GM12878 (cell line): ENCODE results near the gene CA5A. TPM values are rescaled to one million over a fixed set of nuclear protein-coding genes. Genes with fewer than 3 reads are reported as not detected.
"Not testable (repeated sequence)": the region's sequence is repeated elsewhere in the genome, so short reads cannot be mapped to it uniquely, and the experiment has no call there.

Source experiments
- ATAC-seq: fragments of 200-7000 bp; cut with Tn5 transposase; 3 replicates; pipeline ENCODE4 v1.9.1; 2020; ENCODE audit warnings: mild to moderate bottlenecking, moderate library complexity
- BruUV-seq: library from RNA; stranded (reverse); fragments of 400-500 nt; replicated peaks from 2 replicates; lab custom pipeline; 2021; lab: Mats Ljungman, UMichigan
- CTCF ChIA-PET: fragments of 300-600 bp; sonication (Branson Sonifier 250); formaldehyde crosslinking; extraction: SDS; loops from one replicate; lab custom pipeline; 2021; ENCODE audit warnings: inconsistent platforms; lab: Yijun Ruan, JAX
- POLR2A ChIA-PET: fragments of 350-600 bp; formaldehyde crosslinking; extraction: SDS; loops from one replicate; lab custom pipeline; 2021; ENCODE audit warnings: inconsistent platforms; lab: Charles Lee
- RAD21 ChIA-PET: fragments of 300-600 bp; sonication (Branson Sonifier 250); formaldehyde crosslinking; loops from one replicate; lab custom pipeline; 2023; ENCODE audit warnings: antibody characterized with exemption; ENCODE audit not compliant: unreplicated experiment; lab: Charles Lee
- SMC1A ChIA-PET: fragments of 300-600 bp; sonication (Branson Sonifier 250); formaldehyde crosslinking; loops from one replicate; lab custom pipeline; 2023; ENCODE audit not compliant: unreplicated experiment, uncharacterized antibody; lab: Charles Lee
- DNase-seq: peaks from one replicate; pipeline ENCODE4 v3.0.0-alpha.2; 2011; ENCODE audit warnings: low read depth, low spot score
- FAIRE-seq: peaks from 3 replicates; lab custom pipeline; 2011; peaks lifted over from hg19 to GRCh38; lab: Jason Lieb, UNC
- H2AFZ ChIP-seq: 2 replicates; pipeline ENCODE4 v1.6.0; 2011; ENCODE audit warnings: low read depth, low read length, control low read depth; ENCODE audit not compliant: control insufficient read depth
- H3K27ac ChIP-seq: 2 replicates; pipeline ENCODE4 v1.5.1; 2011; ENCODE audit warnings: control low read depth; ENCODE audit not compliant: control insufficient read depth, insufficient read depth
- H3K27me3 ChIP-seq, 2 experiments: replicated peaks in 1 of 2; 2 replicates each; pipeline versions ENCODE4 v1.6.0 to v1.6.1; 2011; ENCODE audit warnings: low read length in 1 of 2; ENCODE audit not compliant: control insufficient read depth in 2 of 2, insufficient read depth in 2 of 2
- H3K36me3 ChIP-seq, 2 experiments: 2 replicates each; pipeline ENCODE4 v1.5.1; 2011; ENCODE audit warnings: low read length in 1 of 2; ENCODE audit not compliant: control insufficient read depth in 2 of 2, insufficient read depth in 2 of 2
- H3K4me1 ChIP-seq: 2 replicates; pipeline ENCODE4 v1.6.1; 2011; ENCODE audit warnings: mild to moderate bottlenecking, low read length, moderate library complexity, mixed read lengths; ENCODE audit not compliant: control insufficient read depth, insufficient read depth
- H3K4me2 ChIP-seq: 2 replicates; pipeline ENCODE4 v1.6.0; 2011; ENCODE audit warnings: control low read depth; ENCODE audit not compliant: control insufficient read depth, insufficient read depth
- H3K4me3 ChIP-seq: fragments of 200-600 bp; sonication (generic); 2 replicates; pipeline ENCODE4 v1.5.1; 2016
- H3K79me2 ChIP-seq: 2 replicates; pipeline ENCODE4 v1.6.0; 2011; ENCODE audit warnings: low read length; ENCODE audit not compliant: control insufficient read depth, insufficient read depth
- H3K9ac ChIP-seq: 2 replicates; pipeline ENCODE4 v1.8.0; 2011; ENCODE audit warnings: low read length, control low read depth, mixed read lengths; ENCODE audit not compliant: control insufficient read depth, insufficient read depth
- H3K9me3 ChIP-seq: replicated peaks from 3 replicates; pipeline ENCODE4 v1.5.1; 2011; ENCODE audit warnings: mild to moderate bottlenecking, low read length; ENCODE audit not compliant: control insufficient read depth, insufficient read depth
- H4K20me1 ChIP-seq: 2 replicates; pipeline ENCODE4 v1.6.0; 2011; ENCODE audit not compliant: control insufficient read depth, insufficient read depth
- ETV6 ChIP-seq, 2 experiments: fragments of 450-650 bp in 1 of 2; IDR thresholded peaks in 1 of 2; conservative IDR thresholded peaks in 1 of 2; 2 replicates each; pipeline ENCODE4 v1.6.1; 2014; ENCODE audit warnings: antibody characterized with exemption in 1 of 2, borderline replicate concordance in 1 of 2, low read depth in 1 of 2, mild to moderate bottlenecking in 1 of 2, moderate library complexity in 1 of 2
- HDAC2 ChIP-seq: fragments of 200-600 bp; sonication (generic); IDR thresholded peaks from 2 replicates; pipeline ENCODE4 v1.6.1; 2017
- POLR2A ChIP-seq: IDR thresholded peaks from 2 replicates; pipeline ENCODE4 v1.6.1; 2011; ENCODE audit warnings: low read depth, mild to moderate bottlenecking, low read length
- ZNF217 ChIP-seq: fragments of 450-650 bp; IDR thresholded peaks from 2 replicates; pipeline ENCODE4 v1.6.1; 2017; ENCODE audit warnings: antibody characterized with exemption, mild to moderate bottlenecking
- ZSCAN29 ChIP-seq: fragments of 450-650 bp; IDR thresholded peaks from 2 replicates; pipeline ENCODE4 v1.6.1; 2017; ENCODE audit warnings: mild to moderate bottlenecking, moderate library complexity
- WGBS: methylation state at CpG from one replicate; pipeline ENCODE4 v1.1.6; 2016; ENCODE audit warnings: low lambda C conversion rate; ENCODE audit not compliant: insufficient replicate concordance, insufficient coverage; ENCODE audit errors: missing lambda C conversion rate; 5-methylcytosine and 5-hydroxymethylcytosine counted together
- in situ Hi-C: fragments of 300-500 bp; cut with MboI; formaldehyde crosslinking; loops from 9 replicates; pipeline ENCODE4 v1.14.3; 2018; ENCODE audit warnings: mixed read lengths
- intact Hi-C: fragments of 100-400 bp; cut with micrococcal nuclease; formaldehyde crosslinking; loops from one replicate; pipeline ENCODE4 v1.14.2; 2022; ENCODE audit not compliant: unreplicated experiment
- polyA plus RNA-seq, 11 experiments: library from polyadenylated mRNA; depleted of rRNA in 4 of 11; unstranded in 6 of 11; stranded (reverse) in 5 of 11; fragments of >200 nt; fragmentation: Nextera tagmentation in 4 of 11; fragmentation: Illumina TruSeq in 1 of 11; extraction: Ambion mirVana in 4 of 11; extraction: Trizol in 1 of 11; gene quantifications; 1 replicate in 1 of 11; 2 replicates in 10 of 11; pipeline versions ENCODE4 v1.2.1 to v1.2.3, GENCODE V29; 2011 to 2016; ENCODE audit warnings: inconsistent platforms in 2 of 11, missing spikeins in 2 of 11, low read depth in 1 of 11
- total RNA-seq, 4 experiments: library from RNA; depleted of rRNA in 3 of 4; stranded (reverse); fragments of >200 nt in 3 of 4; fragmentation: Illumina TruSeq in 1 of 4; extraction: Trizol in 1 of 4; gene quantifications; 2 replicates each; pipeline versions ENCODE4 v1.2.1 to v1.2.3, GENCODE V29; 2013 to 2021

The CA5A gene
- total and polyA plus RNA-seq, 10 of the 15 experiments (the other 5 are each of a cell fraction or from before 2014, with no cell fraction given), result not detected

DNA sequence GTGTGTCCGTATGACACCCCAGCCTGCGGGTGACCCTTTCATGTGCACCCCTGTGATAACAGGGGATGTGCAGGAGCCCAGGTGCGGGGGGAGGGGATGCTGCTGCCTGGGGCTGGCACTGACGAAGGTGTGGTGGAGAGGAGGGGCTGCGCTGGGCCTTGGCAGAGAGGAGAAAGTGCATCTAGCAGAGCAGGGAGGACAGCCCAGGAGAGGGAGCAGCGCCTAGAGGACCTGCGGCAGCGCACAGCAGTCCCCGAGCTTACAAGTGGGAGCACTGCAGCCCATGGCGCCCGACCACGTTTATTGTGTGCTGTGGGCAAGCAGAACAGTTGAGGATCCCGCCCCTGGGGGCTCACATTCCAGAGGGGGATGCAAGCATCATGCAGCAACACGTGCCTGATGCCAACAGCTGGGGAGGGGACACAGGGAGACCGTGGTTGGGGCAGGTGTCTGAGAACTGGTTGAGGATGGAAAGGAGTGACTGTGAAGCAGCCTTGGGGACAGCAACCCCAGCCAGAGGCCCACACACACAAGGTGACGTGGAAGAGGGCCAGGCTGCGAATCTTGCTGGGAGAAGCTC is 56.1 kb downstream of the CA5A start:
- no peaks in the 10 kb centered on the region for H4K20me1 ChIP-seq
- H3K4me3 ChIP-seq, result no peak overlapping the region
- ChIA-PET CTCF (no interaction called here), SMC1A (no interaction called here), RAD21 (no interaction called here), POLR2A (no interaction called here)
- no peak overlapping the region for H3K27ac ChIP-seq
- H3K9me3 ChIP-seq, result no peaks in the 10 kb centered on the region; the same call in 2 of the 3 replicates
- no TSS peak for BruUV-seq
- H3K79me2 ChIP-seq, result no peaks in the 10 kb centered on the region
- DNase-seq (no peak), FAIRE-seq (no peak)
- no peaks in the 10 kb centered on the region for H3K36me3 ChIP-seq
- H3K27me3 ChIP-seq, result no peaks in the 10 kb centered on the region; a peak in 1 of 4 replicates
- H3K4me1 ChIP-seq, result no peaks in the 10 kb centered on the region; the same call in 1 of the 2 replicates
- no peak overlapping the region for H3K4me2 ChIP-seq
- H3K9ac ChIP-seq, result no peak overlapping the region
- in situ Hi-C loops (no loop called here), intact Hi-C loops (no loop called here)
- no peak overlapping the region for H2AFZ ChIP-seq
- no peak for TF ChIP-seq ETV6 (conservative IDR thresholded peaks at IDR 0.05 in 1 of 2, IDR thresholded peaks at IDR 0.05 in 1 of 2; ENCODE audit: borderline replicate concordance in 1 of 2, low read depth in 1 of 2)
- no peak for TF ChIP-seq HDAC2
- TF ChIP-seq ZSCAN29, result no peak
- no peak for TF ChIP-seq POLR2A
- TF ChIP-seq ZNF217, result no peak
- TF ChIP-seq, all 136 proteins: peak for 0
- WGBS, result 43% methylated on average over 17 of the region's 17 CpGs
- no peak for ATAC-seq

GRCh38 chr16:87879411-87880013 is 56.8 kb downstream of the CA5A start:
- H3K9me3 ChIP-seq, BruUV-seq, H4K20me1 ChIP-seq, H3K27ac ChIP-seq, H3K27me3 ChIP-seq, POLR2A ChIA-PET, H2AFZ ChIP-seq, ATAC-seq, H3K79me2 ChIP-seq, SMC1A ChIA-PET, H3K4me2 ChIP-seq, FAIRE-seq, CTCF ChIA-PET, H3K4me1 ChIP-seq, RAD21 ChIA-PET, H3K36me3 ChIP-seq, DNase-seq, H3K9ac ChIP-seq, H3K4me3 ChIP-seq: not testable (repeated sequence)
- intact Hi-C loops, result loop anchor here (2.0 kb wide), 1 partner anchor 29 kb away; no protein-coding TSS in a partner anchor
- in situ Hi-C loops, result loop anchor here (5.0 to 10.0 kb wide), 2 partner anchors 102 to 325 kb away; no protein-coding TSS in a partner anchor
- WGBS, result 39% methylated on average over 5 of the region's 5 CpGs
